Measurements from ENCODE around the gene PIGU. TPM values are rescaled to one million over a fixed set of nuclear protein-coding genes. Genes with fewer than 3 reads are reported as not detected.

Gene PIGU
- total and polyA plus RNA-seq, 2 of the 13 experiments (the other 11 are each of a cell fraction or from before 2014, with no cell fraction given), result 45.5 to 231 TPM

GRCh38 chr20:34578025-34578424 lies 98.9 kb downstream of the PIGU start (continued):
- TF ChIP-seq USF2 (IDR thresholded peaks at IDR 0.05; ENCODE audit: low read depth, low read length) (no peak), USF2 (CRISPR knock-in tag; IDR thresholded peaks at IDR 0.05; ENCODE audit: borderline replicate concordance) (no peak)

- CTCF ChIA-PET (ENCODE audit: low intra/inter-chr PET ratio, low total read pairs), result no interaction called here
Observed at GRCh38 chr20:34577061-34577460, 99.8 kb downstream of the PIGU start.

More at GRCh38 chr20:34577061-34577460, 99.8 kb downstream of the PIGU start:
- DNase-seq (ENCODE audit: low spot score) (no peak), FAIRE-seq (no peak), ATAC-seq (no peak)
- Histone ChIP-seq H3K36me3 (replicated peaks in 1 of 2; ENCODE audit: control insufficient read depth in 1 of 2, insufficient read depth in 2 of 2, low read length in 2 of 2) (peaks cover 25 to 65% of the 10 kb centered on the region in 2 experiments), H3K79me2 (ENCODE audit: insufficient read depth, low read length) (no peaks in the 10 kb centered on the region), H3K9me3 (ENCODE audit: low read length) (no peaks in the 10 kb centered on the region), H2AFZ (ENCODE audit: low read length) (no peak overlapping the region), H3K4me3 (replicated peaks in 1 of 3; ENCODE audit: insufficient read depth in 1 of 3, low read depth in 2 of 3, low read length in 3 of 3) (no peak overlapping the region), H3K27me3 (ENCODE audit: control insufficient read depth in 1 of 2, insufficient read depth in 2 of 2, low read length in 2 of 2) (no peaks in the 10 kb centered on the region), H4K20me1 (ENCODE audit: insufficient read depth, low read length) (no peaks in the 10 kb centered on the region), H3K27ac (ENCODE audit: extremely low read length, insufficient read depth, low read length) (no peak overlapping the region), H3K4me2 (ENCODE audit: low read depth, low read length) (no peak overlapping the region), H3K9ac (ENCODE audit: insufficient read depth, low read depth, low read length) (no peak overlapping the region), H3K4me1 (ENCODE audit: insufficient read depth, low read length) (no peaks in the 10 kb centered on the region)
- intact Hi-C loops (cut with micrococcal nuclease; ENCODE audit: unreplicated experiment), result no loop called here
- in situ Hi-C loops (cut with HindIII; ENCODE audit: extremely low pct_ligation_motif_present, low pct_unique_long_range_greater_than_20kb), result loop anchor here (10.0 kb wide), 1 partner anchor 198 kb away; no protein-coding TSS in a partner anchor
- BruUV-seq (replicated peaks), result no TSS peak
- 98% methylated on average over 4 of the region's 4 CpGs for WGBS (ENCODE audit: low lambda C conversion rate)
- POLR2A ChIA-PET, result no interaction called here
- no peak for TF ChIP-seq ARNT (IDR thresholded peaks at IDR 0.05)
- TF ChIP-seq PRDM10 (CRISPR knock-in tag; IDR thresholded peaks at IDR 0.05; ENCODE audit: low read depth), result no peak
- TF ChIP-seq RARA (CRISPR knock-in tag; IDR thresholded peaks at IDR 0.05), result no peak
- TF ChIP-seq FUBP1 (CRISPR knock-in tag; IDR thresholded peaks at IDR 0.05; ENCODE audit: borderline replicate concordance), result no peak
- TF ChIP-seq ZBTB46 (CRISPR knock-in tag; IDR thresholded peaks at IDR 0.05; ENCODE audit: borderline replicate concordance), result no peak
- no peak for TF ChIP-seq CBX2 (IDR thresholded peaks at IDR 0.05; ENCODE audit: low read depth, low read length)
- no peak for TF ChIP-seq CBX2 (CRISPR knock-in tag; IDR thresholded peaks at IDR 0.05; ENCODE audit: low read depth)
- no peak for TF ChIP-seq ZBTB25 (CRISPR knock-in tag; IDR thresholded peaks at IDR 0.05)
- no peak for TF ChIP-seq ZNF431 (CRISPR knock-in tag; IDR thresholded peaks at IDR 0.05; ENCODE audit: borderline replicate concordance, low read depth)
- no peak for TF ChIP-seq RFXAP (CRISPR knock-in tag; IDR thresholded peaks at IDR 0.05; ENCODE audit: borderline replicate concordance)
- TF ChIP-seq ZNF30 (CRISPR knock-in tag; IDR thresholded peaks at IDR 0.05), result no peak
